ENCODE results near the gene SLC17A9. TPM values are rescaled to one million over a fixed set of nuclear protein-coding genes. Genes with fewer than 3 reads are reported as not detected.

The SLC17A9 gene
- total RNA-seq, 1 donor from 2014 or later: 1.7 TPM

Other genes starting within 250 kb of the SLC17A9 start
- gene NTSR1, start 243.9 kb upstream of the SLC17A9 start, total RNA-seq: 0.08 TPM
- gene MRGBP, start 156.2 kb upstream of the SLC17A9 start, total RNA-seq: 7.9 TPM
- gene OGFR, start 147.9 kb upstream of the SLC17A9 start, total RNA-seq: 16.4 TPM
- gene COL9A3, start 135.7 kb upstream of the SLC17A9 start, total RNA-seq: 0.94 TPM
- gene TCFL5, start 90.9 kb upstream of the SLC17A9 start, total RNA-seq: 7.8 TPM
- gene DIDO1, start 26.2 kb upstream of the SLC17A9 start, total RNA-seq: 38.9 TPM
- 16.4 TPM for gene GID8, start 14.6 kb upstream of the SLC17A9 start, total RNA-seq
- not detected for gene BHLHE23, start 54.3 kb downstream of the SLC17A9 start, total RNA-seq

Measured in cardiac septum (tissue), 1 donor.